Stimulated activated CD4-positive, alpha-beta T cell treated with anti-CD3 and anti-CD28 coated beads, Interleukin-12 subunit alpha, Interleukin-12 subunit beta, amount 100 ng/mL, for 24 hours (primary cell): ENCODE measurements around the gene ARID3A.
A peak's percentile ranks its signal among the peaks of the same experiment; 100 is the strongest.
"Not testable (repeated sequence)": the region's sequence is repeated elsewhere in the genome, so short reads cannot be mapped to it uniquely, and the experiment has no call there.

Experiments
- DNase-seq, 2 experiments: peaks; one replicate each; pipeline ENCODE4 v3.0.0-alpha.2; 2020; ENCODE audit warnings: low read depth in 2 of 2

The ARID3A gene

GRCh38 chr19:947090-947706 lies 21.4 kb downstream of the ARID3A start:
- DNase-seq, result no peak

GRCh38 chr19:947707-948539 lies 22.1 kb downstream of the ARID3A start:
- no peak for DNase-seq

DNA sequence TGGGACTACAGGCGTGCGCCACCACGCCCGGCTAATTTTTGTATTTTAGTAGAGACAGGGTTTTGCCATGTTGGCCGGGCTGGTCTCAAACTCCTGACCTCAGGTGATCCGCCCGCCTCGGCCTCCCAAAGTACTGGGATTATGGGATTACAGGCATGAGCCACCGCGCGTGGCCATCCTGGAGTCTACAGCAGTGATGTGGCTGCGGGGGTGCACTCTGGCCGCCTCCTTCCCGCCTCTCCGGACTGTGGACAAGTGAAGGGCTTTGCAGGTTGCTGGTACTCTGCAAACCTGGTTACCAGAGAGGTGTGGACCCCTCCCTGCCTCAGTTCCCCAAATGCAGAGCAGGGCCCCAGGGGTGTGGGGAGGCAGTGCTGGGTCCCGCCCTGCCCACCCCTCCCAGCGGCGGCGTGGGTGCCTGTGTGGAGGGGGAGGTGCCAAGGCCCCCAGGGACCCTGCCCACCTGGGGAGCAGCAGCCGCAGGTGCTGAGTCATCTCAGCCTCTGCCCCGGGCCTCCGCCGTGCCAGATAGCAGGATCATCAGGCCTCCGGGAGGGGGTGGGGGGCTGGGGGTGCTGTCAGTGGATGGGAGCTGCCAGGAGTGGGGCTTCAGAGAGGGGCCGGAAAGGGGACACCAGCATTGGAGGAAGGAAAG lies 23.1 kb downstream of the ARID3A start:
- no peak for DNase-seq

DNA sequence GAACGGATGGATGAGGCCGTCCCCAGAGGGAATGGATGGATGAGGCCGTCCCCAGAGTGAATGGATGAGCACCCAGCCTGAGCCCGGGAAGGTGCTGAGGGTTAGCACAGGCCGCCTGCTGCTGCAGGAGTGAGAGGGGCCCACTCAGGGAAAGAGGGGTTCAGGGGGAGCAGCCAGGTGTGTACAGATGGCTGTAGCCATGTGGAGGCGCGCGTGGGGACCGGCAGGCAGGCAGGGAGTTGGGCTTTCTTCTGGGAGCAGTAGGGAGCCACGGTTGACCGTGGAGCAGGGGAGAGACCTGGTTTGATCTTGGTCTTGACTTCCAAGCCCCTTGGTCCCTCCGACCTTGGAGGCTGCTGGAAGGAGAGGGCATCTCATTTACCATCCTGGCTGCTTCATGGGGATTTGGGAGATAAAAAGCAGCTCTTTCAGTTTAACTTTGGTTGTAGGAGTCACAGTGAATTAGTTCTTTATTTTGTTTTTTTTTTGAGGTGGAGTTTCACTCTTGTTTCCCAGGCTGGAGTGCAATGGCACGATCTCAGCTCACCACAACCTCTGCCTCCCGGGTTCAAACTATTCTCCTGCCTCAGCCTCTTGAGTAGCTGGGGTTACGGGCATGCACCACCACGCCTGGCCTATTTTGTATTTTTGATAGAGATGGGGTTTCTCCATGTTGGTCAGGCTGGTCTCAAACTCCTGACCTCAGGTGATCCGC lies 24.7 kb downstream of the ARID3A start:
- no peak for DNase-seq

DNA sequence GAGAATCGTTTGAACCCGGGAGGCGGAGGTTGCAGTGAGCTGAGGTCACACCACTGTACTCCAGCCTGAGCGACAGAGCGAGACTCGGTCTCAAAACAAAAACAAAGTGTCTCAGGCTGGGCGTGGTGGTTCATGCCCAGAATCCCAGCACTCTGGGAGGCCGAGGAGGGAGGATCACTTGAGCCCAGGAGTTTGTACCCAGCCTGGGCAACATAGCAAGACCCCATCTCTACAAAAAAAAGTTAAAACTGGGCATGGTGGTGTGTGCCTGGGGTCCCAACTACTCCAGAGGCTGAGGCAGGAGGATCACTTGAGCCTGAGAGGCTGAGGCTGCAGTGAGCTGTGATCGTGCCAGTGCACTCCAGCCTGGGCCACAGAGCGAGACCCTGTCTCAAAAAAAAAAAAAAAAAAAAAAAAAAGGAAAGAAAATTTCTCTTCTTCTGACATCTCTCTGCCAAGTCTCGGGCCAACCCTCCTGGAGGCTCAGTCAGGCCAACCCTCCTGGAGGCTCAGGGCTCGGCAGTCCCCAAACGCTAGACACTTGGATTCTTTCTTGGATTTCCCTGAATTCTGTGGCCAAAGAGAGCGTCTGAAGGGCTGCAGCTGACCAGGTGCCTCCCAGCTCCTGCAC lies 26.3 kb downstream of the ARID3A start:
- DNase-seq, result no peak

- DNase-seq, result no peak
Observed at GRCh38 chr19:952680-953444, 27.0 kb downstream of the ARID3A start.

DNA sequence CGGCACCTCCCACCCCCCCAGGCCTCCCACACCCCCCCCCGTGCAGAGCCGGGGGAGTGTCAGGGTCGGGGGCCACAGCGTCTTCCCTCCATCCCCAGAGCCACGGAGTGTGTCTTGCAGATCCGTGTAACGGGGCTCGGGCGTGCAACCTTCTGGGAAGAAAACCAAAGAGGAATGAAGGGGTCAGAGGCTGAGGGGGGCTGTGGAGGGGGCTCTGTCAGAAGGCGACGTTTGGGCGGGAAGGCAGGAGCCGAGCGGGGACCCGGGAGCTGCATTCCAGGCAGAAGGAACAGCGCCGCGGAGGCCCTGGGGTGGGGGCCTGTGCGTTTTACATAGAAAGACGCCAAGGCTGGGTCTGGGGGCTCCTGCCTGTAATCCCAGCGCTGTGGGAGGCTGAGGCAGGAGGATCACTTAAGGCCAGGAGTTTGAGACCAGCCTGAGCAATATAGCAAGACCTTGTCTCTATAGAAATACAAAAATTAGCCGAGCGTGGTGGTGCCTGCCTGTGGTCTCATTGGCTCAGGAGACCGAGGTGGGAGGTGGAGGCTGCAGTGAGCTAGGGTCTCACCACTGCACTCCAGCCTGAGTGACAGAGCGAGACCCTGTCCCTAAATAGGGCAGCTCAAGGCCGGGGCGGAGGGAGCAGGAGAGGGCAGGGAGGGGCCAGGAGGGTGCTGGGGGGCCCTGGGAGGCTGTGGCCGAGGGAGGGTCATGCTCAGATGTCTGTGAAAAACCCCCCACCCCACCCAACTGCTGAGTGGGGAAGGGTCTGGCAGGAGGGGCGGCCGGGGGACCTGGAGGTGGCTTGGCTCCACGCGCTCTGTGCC lies 27.8 kb downstream of the ARID3A start:
- DNase-seq, result no peak

DNA sequence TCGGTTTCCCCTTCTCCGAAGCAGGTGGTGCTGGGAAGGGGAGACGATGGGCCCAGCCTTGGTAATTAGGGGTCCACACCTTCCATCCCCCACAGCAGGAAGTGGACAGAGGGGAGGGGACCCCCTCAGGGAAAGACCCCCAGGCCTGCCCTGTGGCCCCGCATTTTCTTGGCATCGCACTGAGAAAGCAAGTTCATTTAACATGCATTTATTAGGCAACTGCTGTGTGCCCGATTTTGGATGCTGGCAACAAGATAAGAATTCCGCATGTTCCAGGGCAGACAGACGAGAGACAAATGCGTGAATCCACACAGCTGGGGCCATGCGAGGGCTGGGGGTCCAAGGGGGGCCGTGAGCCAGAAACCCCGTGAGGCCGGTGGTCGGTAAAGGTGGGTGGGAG lies 28.4 kb downstream of the ARID3A start:
- no peak for DNase-seq

DNA sequence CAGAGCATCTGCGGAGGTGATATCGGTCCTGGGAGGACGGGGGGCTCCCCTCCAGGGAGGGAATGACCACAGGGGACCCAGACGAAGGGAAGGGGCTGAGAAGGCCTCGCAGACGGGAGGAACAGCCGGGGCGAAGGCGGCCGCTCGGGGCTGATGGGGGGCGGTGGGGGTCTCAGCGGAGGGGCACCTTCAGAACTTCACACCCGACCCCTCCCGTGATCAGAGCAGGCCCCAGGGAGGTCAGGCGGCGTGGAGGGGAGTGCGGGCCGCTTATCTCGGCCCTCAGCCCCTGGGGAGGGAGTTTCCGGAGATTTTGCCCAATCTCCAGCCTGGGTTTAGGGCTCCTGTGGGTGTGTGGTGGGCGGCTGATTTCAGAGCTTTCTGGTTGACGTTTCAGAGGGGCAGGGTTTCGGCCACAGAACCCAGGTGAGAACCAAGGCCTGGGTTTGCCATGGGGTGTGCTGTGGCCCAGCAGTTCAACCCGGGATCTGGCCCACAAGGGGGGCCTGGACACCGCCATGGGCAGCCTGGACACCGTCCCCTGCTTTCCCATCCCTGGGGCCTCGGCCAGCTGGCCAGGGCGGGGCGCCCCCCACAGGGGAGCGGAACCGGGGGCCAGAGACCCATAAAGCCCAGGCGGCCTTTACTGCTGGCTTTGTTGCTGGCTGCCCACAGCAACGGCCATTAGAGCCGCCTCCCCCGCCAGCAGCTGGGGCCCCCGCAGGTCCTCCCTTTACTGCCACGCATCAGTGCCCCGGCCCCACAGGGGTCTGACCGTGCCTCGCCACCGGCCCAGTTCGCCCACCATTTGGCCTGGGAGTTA lies 29.0 kb downstream of the ARID3A start:
- no peak for DNase-seq

DNA sequence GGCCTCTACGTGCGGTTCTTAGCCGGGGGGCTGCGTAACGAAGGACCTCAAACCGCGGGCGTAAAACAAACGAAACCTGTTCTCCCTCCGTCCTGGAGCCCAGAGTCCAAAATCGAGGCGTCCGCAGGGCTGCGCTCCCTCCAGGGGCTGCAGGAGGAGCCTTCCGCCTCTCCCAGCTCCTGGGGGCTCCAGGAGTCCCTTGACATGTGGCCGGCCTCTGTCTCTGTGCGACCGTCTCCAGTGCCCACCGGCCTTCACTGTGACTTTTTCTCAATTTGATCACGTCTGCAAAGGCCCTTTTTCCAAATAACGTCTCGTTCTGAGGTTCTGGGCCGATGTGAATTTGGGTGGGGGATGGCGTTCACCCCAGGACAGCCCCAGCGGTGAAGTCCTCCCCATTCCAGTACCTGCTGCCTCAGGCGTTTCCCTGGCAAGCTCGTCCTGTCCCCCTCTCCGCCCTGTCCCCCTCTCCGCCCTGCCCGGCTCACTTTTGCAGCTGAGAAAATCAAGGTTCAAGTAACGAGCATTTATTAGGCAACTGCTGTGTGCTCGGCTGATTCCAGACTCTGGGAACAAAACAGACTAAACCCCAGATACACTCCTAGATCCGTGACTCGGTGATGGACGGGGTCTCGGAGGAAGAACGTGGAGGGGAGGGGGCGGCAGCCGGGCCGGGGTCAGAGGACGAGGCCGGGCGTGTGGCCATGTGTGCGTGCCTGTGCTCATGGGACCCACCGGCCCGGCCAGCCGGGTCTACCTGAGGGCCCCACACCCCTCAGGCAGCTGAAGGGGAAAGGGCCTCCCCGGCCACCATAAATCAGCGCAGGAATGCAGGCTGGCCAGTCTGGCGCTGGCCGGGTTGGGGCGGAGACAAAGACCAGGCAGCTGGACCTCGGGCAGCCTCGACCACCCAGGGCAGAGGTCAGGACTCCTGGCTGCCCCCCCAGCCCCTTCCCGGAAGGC lies 30.2 kb downstream of the ARID3A start:
- no peak for DNase-seq

DNA sequence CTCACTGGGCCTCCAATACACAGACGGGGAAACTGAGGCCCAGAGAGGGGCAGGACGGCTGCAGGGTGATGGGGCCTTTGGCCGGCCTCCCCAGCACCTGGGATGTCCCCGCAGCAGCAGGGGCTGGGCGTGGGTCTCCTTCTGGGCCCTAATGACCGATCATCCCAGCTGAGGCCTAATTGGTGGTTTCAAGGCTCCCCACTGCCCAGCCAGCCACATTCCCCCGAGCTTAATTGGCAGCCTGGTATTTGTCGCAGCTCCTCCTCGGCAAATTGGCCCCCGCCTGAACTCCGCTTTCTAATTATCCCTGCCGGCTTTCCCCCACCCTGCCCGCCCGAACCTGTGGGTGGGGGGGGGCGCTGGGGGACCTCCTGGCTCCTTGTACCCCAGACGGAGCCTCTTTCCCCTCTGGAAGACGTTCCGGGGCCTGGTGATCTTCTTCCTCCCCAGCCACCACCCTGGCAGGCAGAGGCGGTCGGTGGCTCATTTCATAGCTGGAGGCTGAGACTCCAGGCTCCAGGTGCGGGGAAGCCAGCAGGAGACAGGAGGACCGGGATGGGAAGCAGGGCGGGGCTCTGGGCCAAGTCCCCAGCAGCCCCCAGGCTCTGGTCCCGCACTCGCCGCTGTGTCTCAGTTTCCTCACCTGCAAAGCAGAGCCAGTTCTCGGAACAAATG lies 31.1 kb downstream of the ARID3A start:
- DNase-seq, result no peak

DNA sequence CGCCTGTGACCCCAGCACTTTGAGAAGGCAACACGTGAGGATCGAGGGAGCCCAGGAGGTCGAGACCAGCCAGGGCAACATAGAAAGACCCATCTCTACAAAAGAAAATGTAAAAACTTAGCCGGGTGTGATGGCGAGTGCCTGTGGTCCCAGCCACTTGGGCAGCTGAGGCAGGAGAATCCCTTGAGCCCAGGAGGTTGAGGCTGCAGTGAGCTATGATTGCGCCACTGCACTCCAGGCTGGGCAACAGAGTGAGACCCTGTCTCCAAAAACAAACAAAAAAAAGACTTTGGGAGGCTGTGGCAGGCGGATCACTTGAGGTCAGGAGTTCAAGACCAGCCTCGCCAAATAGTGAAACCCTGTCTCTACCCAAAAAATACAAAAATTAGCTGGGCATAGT lies 31.7 kb downstream of the ARID3A start:
- DNase-seq, result not testable (repeated sequence)

DNA sequence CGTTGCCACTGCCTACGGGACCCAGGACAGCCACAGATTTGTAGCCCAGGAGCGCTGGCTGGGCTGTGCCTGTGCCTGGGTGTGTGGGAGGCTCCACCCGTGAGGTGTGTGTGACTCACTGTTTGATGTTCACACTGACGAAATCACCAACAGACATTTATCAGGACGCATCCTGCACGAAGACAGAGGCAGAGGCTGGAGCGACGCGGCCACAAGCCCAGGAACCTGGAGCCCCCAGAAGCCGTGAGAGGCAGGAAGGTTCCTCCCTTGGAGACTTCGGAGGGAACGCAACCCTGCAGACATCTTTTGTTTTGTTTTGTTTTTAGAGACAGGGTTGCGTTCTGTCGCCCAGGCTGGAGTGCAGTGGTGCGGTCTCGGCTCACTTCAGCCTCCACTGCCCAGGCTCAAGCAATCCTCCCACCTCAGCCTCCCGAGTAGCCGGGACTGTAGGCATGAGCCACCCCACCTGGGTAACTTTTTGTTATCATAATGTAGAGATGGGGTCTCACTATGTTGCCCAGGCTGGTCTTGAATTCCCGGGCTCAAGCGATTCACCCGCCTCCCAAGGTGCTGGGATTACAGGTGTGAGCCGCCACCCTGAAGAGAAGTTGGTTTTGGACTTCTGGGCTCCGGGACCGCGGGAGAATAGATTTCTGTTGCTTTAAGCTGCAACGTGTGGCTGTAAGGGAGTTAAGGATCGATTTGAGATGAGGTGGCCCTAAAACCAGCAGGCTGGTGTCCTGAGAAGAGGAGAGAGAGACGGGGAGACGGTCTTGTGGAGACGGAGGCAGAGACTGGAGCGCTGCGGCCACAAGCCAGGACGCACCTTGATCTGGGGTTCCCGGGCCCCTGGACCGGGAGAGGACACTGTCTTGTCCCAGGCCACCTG lies 33.4 kb downstream of the ARID3A start:
- DNase-seq, result peak in 1 of 2 experiments; percentile 33

DNA sequence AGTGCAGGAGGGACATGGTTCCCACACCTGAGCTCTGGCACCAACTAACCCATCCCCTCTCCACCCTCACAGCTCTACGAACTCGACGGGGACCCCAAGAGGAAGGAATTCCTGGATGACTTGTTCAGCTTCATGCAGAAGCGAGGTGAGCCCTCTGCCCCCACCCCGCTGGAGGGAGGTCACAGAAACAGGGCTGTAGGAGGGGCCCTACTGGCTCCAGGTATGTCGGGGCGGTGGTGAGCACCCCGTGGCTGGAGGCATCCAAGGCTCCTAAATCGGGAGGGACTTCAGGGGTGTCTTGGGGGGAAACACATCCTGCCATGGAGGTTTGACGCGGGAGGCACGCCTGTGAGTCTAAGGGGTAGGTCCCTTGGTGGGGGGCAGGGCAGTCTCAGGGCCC lies 34.2 kb downstream of the ARID3A start:
- no peak for DNase-seq

DNA sequence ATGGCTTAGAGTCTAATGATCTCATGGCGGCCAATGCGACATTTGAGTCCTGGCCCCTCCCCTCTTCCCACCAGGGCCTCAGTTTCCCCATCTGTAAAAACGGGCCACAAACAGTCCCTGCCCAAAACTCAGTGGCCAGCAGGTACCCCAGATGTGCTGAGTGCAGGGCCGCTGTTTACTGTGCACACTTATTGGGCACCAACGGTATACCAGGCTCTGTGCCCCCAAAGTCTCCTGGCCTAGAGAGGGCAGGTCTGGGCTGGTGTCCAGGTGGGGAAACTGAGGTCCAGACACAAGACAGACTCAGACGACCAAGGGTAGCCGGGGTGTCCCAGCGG lies 34.7 kb downstream of the ARID3A start:
- DNase-seq, result no peak

- DNase-seq, result no peak
Observed at GRCh38 chr19:961866-962620, 36.2 kb downstream of the ARID3A start.
